Inflammatory macrophage (primary cell): Measurements from ENCODE around the gene OR2AJ1.

ENCODE experiments used
- DNase-seq, 2 donors: peaks; one replicate each; pipeline ENCODE4 v3.0.0-alpha.2; 2020 to 2022

Gene OR2AJ1

DNA sequence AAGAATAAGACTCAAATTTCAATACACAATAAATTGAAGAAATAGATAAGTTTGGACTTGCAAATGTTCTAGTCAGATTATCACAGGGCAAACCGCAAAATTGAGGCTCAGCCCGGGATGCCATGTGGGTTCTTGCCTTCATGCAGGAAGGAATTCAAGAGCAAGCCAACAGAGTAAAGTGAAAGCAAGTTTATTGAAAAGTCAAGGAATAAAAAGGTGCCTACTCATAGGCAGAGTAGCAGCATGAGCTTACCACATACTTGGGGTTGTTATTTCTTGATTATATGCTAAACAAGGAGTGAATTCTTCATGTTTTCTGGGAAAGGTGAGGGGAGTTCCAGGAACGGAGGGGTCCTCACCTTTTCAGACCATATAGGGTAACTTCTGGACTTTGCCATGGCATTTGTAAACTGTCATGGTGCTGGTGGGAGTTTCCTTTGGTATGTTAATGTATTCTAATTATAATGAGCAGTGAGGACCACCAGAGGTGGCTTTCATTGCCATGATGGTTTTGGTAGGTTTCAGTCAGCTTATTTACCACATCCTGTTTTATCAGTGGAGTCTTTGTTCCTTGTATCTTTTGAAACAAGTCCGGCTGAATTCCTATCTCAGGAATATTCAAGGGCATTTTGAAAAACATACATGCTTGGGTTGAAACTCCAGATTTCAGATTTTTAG is 38.4 kb downstream of the OR2AJ1 start:
- DNase-seq: no peak

DNA sequence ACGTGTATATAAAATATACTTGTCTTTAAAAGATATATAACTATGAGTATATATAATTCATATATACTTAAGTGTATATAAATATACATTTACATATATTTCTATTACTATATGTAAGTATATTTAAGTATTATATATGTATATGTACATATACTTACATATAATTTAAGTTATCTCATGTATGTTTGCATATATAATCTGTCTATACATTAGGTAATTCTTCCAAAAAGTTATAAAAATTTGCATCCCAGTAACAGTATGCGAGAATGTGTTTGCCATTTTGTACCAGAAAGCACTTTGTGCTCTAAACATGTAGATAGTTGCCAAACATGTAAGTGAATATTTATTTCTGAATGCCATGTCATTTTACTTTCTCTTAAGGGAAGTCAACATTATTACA is 40.2 kb downstream of the OR2AJ1 start, which contains the start of gene OR2AK2:
Gene OR2AK2, plus strand, starts transcription at position 301 of the 400 bp plus-strand sequence. CDS start 144 bp downstream, outside the sequence.
- no peak for DNase-seq

DNA sequence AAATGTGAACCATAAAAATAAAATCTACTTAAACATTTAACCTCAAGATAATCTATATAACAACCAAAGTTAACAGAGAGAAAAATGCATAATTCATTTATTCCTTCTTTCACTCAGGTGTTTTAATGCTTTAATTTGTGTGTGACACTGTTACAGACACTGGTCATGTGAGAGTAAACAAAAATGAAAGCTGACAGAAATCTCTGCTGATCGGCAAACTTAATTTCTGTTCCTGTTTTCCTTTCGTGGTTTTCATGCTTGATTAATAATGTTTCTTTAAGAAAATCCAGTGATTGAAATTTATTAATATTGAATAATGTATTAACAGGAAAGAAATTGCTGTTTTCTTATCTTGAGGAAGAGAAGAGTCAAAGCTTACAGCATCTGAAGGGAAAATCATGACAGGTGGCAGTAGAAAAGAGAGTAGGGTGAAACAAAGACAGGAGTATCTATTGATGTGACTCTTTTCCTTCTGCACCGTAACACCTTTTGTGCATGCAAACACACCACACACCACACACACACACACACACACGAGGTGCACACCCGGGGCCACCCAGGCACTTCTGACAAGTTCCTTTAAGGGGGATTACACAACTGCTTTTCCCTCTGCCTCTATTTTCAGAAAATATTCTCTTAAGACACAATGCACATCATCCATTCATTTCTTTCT is 42.0 kb downstream of the OR2AJ1 start:
- DNase-seq: peak; percentile 10 to 16
